Measurements from ENCODE around the gene CYP1A2. TPM values are rescaled to one million over a fixed set of nuclear protein-coding genes. Genes with fewer than 3 reads are reported as not detected.

The CYP1A2 gene
- total RNA-seq, 2 experiments from 2014 or later = not detected

GRCh38 chr15:74802290-74802689 is 53.6 kb downstream of the CYP1A2 start:
- H3K9me3 Mint-ChIP-seq = no peaks in the 10 kb centered on the region
- intact Hi-C loops (cut with micrococcal nuclease) = no loop called here
- DNase-seq = no peak
- peaks cover 54% of the 10 kb centered on the region for H3K36me3 Mint-ChIP-seq (ENCODE audit: low read depth)
- CTCF ChIA-PET = interaction anchor here (0.6 to 29.5 kb wide), 2 partner anchors 24 to 110 kb away, joined by 4 to 1193 read pairs; partner anchors contain the start of gene CSK
- H3K4me3 Mint-ChIP-seq = no peak overlapping the region
- H3K27me3 Mint-ChIP-seq (ENCODE audit: low read depth) = no peaks in the 10 kb centered on the region
- no peak overlapping the region for H3K27ac Mint-ChIP-seq
- peaks cover 45% of the 10 kb centered on the region for H3K4me1 Mint-ChIP-seq (ENCODE audit: low read depth)

GRCh38 chr15:74802862-74803447 is 54.3 kb downstream of the CYP1A2 start:
- no peak for DNase-seq
- H3K27me3 Mint-ChIP-seq (ENCODE audit: low read depth) = no peaks in the 10 kb centered on the region
- intact Hi-C loops (cut with micrococcal nuclease) = no loop called here
- CTCF ChIA-PET = interaction anchor here (29.5 kb wide), 1 partner anchor 24 kb away, joined by 1193 read pairs; the partner anchor contains the start of gene CSK
- peaks cover 50% of the 10 kb centered on the region for H3K36me3 Mint-ChIP-seq (ENCODE audit: low read depth)
- H3K27ac Mint-ChIP-seq = peak overlapping the region; percentile 68
- no peaks in the 10 kb centered on the region for H3K9me3 Mint-ChIP-seq
- no peak overlapping the region for H3K4me3 Mint-ChIP-seq
- H3K4me1 Mint-ChIP-seq (ENCODE audit: low read depth) = peaks cover 43% of the 10 kb centered on the region

GRCh38 chr15:74804935-74805334 is 56.3 kb downstream of the CYP1A2 start:
- H3K27me3 Mint-ChIP-seq (ENCODE audit: low read depth) = no peaks in the 10 kb centered on the region
- CTCF ChIA-PET = interaction anchor here (1.4 to 29.5 kb wide), 4 partner anchors 11 to 170 kb away, joined by 5 to 1193 read pairs (median 12); partner anchors contain the start of gene CSK
- H3K4me1 Mint-ChIP-seq (ENCODE audit: low read depth) = peaks cover 31% of the 10 kb centered on the region
- H3K36me3 Mint-ChIP-seq (ENCODE audit: low read depth) = peaks cover 36% of the 10 kb centered on the region
- intact Hi-C loops (cut with micrococcal nuclease) = no loop called here
- H3K9me3 Mint-ChIP-seq = no peaks in the 10 kb centered on the region
- DNase-seq = no peak
- no peak overlapping the region for H3K4me3 Mint-ChIP-seq
- peak overlapping the region; percentile 68 for H3K27ac Mint-ChIP-seq

Small RNAs within 50 kb of the gene (microRNA-seq; reads per million reads assigned to microRNA genes)
- not detected for gene MIR4513 (ENCODE audit: borderline microRNAs expressed, borderline replicate concordance)

Other genes with a start within 250 kb of the CYP1A2 start
- 10 to 100 TPM; 14.2 to 15.9 TPM for gene ARID3B, start 207.6 kb upstream of the CYP1A2 start, total RNA-seq
- 100 to 1,000 TPM; 124 TPM for gene CLK3, start 133.0 kb upstream of the CYP1A2 start, total RNA-seq
- 10 to 100 TPM; 33.8 to 37.8 TPM for gene EDC3, start 52.8 kb upstream of the CYP1A2 start, total RNA-seq
- gene CYP1A1, start 23.3 kb upstream of the CYP1A2 start, total RNA-seq = under 1 TPM; 0.12 to 0.37 TPM
- gene CSK, start 33.2 kb downstream of the CYP1A2 start, total RNA-seq = 100 to 1,000 TPM; 272 to 282 TPM
- not detected for gene LMAN1L, start 64.0 kb downstream of the CYP1A2 start, total RNA-seq
- not detected for gene CPLX3, start 77.8 kb downstream of the CYP1A2 start, total RNA-seq
- gene ULK3, start 94.3 kb downstream of the CYP1A2 start, total RNA-seq = 10 to 100 TPM; 58.9 to 69.2 TPM
- gene SCAMP2, start 124.5 kb downstream of the CYP1A2 start, total RNA-seq = 10 to 100 TPM; 60.6 TPM
- 10 to 100 TPM; 55.2 to 56.1 TPM for gene MPI, start 141.2 kb downstream of the CYP1A2 start, total RNA-seq
- 10 to 100 TPM; 60.3 to 63.0 TPM for gene FAM219B, start 158.0 kb downstream of the CYP1A2 start, total RNA-seq
- gene COX5A, start 189.2 kb downstream of the CYP1A2 start, total RNA-seq = 100 to 1,000 TPM; 346 to 348 TPM
- gene RPP25, start 207.9 kb downstream of the CYP1A2 start, total RNA-seq = 1 to 10 TPM; 3.5 to 3.7 TPM
- under 1 TPM; 0.15 to 0.38 TPM for gene SCAMP5, start 246.7 kb downstream of the CYP1A2 start, total RNA-seq

Data from activated naive CD4-positive, alpha-beta T cell treated with anti-CD3 and anti-CD28 coated beads for 36 hours (primary cell).